ENCODE data around the gene ORMDL1. TPM values are rescaled to one million over a fixed set of nuclear protein-coding genes. Genes with fewer than 3 reads are reported as not detected.

The ORMDL1 gene
- total and polyA plus RNA-seq, 2 of the 13 experiments (the other 11 are each of a cell fraction or from before 2014, with no cell fraction given): 67.5 to 160 TPM

DNA sequence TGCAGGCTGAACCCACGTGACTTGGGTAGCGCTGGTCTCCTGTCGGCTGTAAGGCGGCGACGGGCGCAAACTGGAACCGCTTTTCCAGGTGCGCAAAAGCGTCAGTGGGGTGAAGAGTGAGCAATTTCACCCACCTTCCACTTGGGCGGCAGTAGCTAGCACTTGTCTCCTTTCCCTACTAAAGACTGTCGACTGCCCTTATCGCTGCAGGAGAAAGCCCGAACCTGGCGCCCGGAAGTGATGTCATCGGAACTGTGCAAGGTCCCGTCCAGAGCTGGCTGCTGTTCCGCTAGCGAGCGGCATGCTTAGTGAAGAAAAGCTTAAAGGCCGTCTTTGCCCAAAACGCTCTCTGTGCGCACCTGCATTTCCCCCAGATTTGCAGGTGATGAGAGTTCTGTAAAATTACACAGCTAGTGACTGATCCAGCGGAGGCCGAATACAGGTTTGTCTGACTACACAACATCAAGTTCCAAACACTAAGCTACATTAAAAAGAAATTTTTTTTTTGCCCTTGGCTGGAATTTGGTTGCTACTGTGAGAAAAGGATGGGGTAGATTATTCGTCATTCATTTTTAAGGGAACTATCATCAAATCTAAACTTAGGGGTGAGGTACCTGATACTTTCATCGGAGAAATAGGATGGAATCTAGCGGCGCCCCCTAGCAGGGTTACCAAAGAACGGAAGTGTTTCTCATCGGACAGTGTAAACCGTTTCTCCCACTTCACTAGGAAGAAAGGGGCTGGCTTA lies 21.4 kb downstream of the ORMDL1 start, which contains the start of gene OSGEPL1 (continued):
- TF ChIP-seq REXO4 (CRISPR knock-in tag; IDR thresholded peaks at IDR 0.05; ENCODE audit: borderline replicate concordance) (no peak), NCOA1 (CRISPR knock-in tag; IDR thresholded peaks at IDR 0.05) (0 out of 2 replicates have a peak, but pooled peaks have one; percentile 48), ZNF12 (CRISPR knock-in tag; IDR thresholded peaks at IDR 0.05) (peak; percentile 19; the same call in 1 of the 2 replicates), NFIB (CRISPR knock-in tag; IDR thresholded peaks at IDR 0.05; ENCODE audit: borderline replicate concordance) (no peak), ZNF75D (CRISPR knock-in tag; IDR thresholded peaks at IDR 0.05; ENCODE audit: borderline replicate concordance) (no peak), ZNF879 (CRISPR knock-in tag; IDR thresholded peaks at IDR 0.05) (no peak), HIVEP1 (CRISPR knock-in tag; IDR thresholded peaks at IDR 0.05) (peak; percentile 74; the same call in 1 of the 2 replicates), HOXA7 (CRISPR knock-in tag; IDR thresholded peaks at IDR 0.05) (no peak), RARA (CRISPR knock-in tag; IDR thresholded peaks at IDR 0.05) (peak; percentile 14; the same call in 1 of the 2 replicates), ZNF720 (CRISPR knock-in tag; IDR thresholded peaks at IDR 0.05) (no peak), NFRKB (IDR thresholded peaks at IDR 0.05) (no peak), ZIK1 (CRISPR knock-in tag; IDR thresholded peaks at IDR 0.05; ENCODE audit: borderline replicate concordance, low read depth) (peak; percentile 86; the same call in 1 of the 2 replicates), HIC2 (CRISPR knock-in tag; IDR thresholded peaks at IDR 0.05; ENCODE audit: low read depth) (no peak), MAZ (IDR thresholded peaks at IDR 0.05; ENCODE audit: borderline replicate concordance, low read depth, low read length) (no peak), MAZ (CRISPR knock-in tag; IDR thresholded peaks at IDR 0.05; ENCODE audit: low read depth) (peak; percentile 75; the same call in 1 of the 2 replicates), JUN (CRISPR knock-in tag; IDR thresholded peaks at IDR 0.05) (peak; percentile 88), POLR2AphosphoS2 (IDR thresholded peaks at IDR 0.05; ENCODE audit: low read depth, low read length) (peak; percentile 68; the same call in 1 of the 2 replicates), ZNF678 (CRISPR knock-in tag; IDR thresholded peaks at IDR 0.05) (no peak), ZNF703 (CRISPR knock-in tag; IDR thresholded peaks at IDR 0.05; ENCODE audit: borderline replicate concordance) (peak; percentile 62; the same call in 1 of the 2 replicates), ZNF562 (CRISPR knock-in tag; IDR thresholded peaks at IDR 0.05; ENCODE audit: borderline replicate concordance) (no peak), HINFP (CRISPR knock-in tag; IDR thresholded peaks at IDR 0.05; ENCODE audit: low read depth) (peak; percentile 66; the same call in 1 of the 2 replicates)
- TF ChIP-seq, protein P1, sequence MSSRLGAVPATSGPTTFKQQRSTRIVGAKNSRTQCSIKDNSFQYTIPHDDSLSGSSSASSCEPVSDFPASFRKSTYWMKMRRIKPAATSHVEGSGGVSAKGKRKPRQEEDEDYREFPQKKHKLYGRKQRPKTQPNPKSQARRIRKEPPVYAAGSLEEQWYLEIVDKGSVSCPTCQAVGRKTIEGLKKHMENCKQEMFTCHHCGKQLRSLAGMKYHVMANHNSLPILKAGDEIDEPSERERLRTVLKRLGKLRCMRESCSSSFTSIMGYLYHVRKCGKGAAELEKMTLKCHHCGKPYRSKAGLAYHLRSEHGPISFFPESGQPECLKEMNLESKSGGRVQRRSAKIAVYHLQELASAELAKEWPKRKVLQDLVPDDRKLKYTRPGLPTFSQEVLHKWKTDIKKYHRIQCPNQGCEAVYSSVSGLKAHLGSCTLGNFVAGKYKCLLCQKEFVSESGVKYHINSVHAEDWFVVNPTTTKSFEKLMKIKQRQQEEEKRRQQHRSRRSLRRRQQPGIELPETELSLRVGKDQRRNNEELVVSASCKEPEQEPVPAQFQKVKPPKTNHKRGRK (CRISPR knock-in tag; IDR thresholded peaks at IDR 0.05): no peak
- TF ChIP-seq, protein P2, sequence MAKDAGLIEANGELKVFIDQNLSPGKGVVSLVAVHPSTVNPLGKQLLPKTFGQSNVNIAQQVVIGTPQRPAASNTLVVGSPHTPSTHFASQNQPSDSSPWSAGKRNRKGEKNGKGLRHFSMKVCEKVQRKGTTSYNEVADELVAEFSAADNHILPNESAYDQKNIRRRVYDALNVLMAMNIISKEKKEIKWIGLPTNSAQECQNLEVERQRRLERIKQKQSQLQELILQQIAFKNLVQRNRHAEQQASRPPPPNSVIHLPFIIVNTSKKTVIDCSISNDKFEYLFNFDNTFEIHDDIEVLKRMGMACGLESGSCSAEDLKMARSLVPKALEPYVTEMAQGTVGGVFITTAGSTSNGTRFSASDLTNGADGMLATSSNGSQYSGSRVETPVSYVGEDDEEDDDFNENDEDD (CRISPR knock-in tag; IDR thresholded peaks at IDR 0.05; ENCODE audit: borderline replicate concordance): peak; percentile 94
- TF ChIP-seq, protein P3, sequence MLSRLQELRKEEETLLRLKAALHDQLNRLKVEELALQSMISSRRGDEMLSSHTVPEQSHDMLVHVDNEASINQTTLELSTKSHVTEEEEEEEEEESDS (CRISPR knock-in tag; IDR thresholded peaks at IDR 0.05; ENCODE audit: borderline replicate concordance): no peak
